GM19193 (cell line): ENCODE measurements around the gene KCNQ2.

Source experiments
- POLR2A ChIP-seq: IDR thresholded peaks from 4 replicates; pipeline ENCODE4 v1.6.1; 2011; ENCODE audit not compliant: insufficient read depth, insufficient read length; ENCODE audit errors: extremely low read depth

KCNQ2 gene

GRCh38 chr20:63486300-63486855 lies 13.9 kb upstream of the KCNQ2 start:
- no peak for TF ChIP-seq POLR2A

GRCh38 chr20:63484651-63485403 lies 12.4 kb upstream of the KCNQ2 start:
- TF ChIP-seq POLR2A: no peak

- TF ChIP-seq POLR2A: no peak
Observed at GRCh38 chr20:63484236-63484635, 11.8 kb upstream of the KCNQ2 start.

- no peak for TF ChIP-seq POLR2A
Observed at GRCh38 chr20:63483834-63484233, 11.4 kb upstream of the KCNQ2 start.

- TF ChIP-seq POLR2A: no peak
Observed at GRCh38 chr20:63482021-63482587, 9.6 kb upstream of the KCNQ2 start.

- no peak for TF ChIP-seq POLR2A
Observed at GRCh38 chr20:63481503-63481902, 9.0 kb upstream of the KCNQ2 start.

GRCh38 chr20:63478346-63479302 lies 6.2 kb upstream of the KCNQ2 start:
- no peak for TF ChIP-seq POLR2A

- TF ChIP-seq POLR2A: no peak
Observed at GRCh38 chr20:63477944-63478343, 5.5 kb upstream of the KCNQ2 start.

GRCh38 chr20:63477061-63477616 lies 4.7 kb upstream of the KCNQ2 start:
- TF ChIP-seq POLR2A: no peak

GRCh38 chr20:63475209-63475608 lies 2.8 kb upstream of the KCNQ2 start:
- TF ChIP-seq POLR2A: no peak

GRCh38 chr20:63473555-63474449 lies 1.3 kb upstream of the KCNQ2 start:
- no peak for TF ChIP-seq POLR2A

- TF ChIP-seq POLR2A: no peak
Observed at GRCh38 chr20:63472862-63473390, 471 bp upstream of the KCNQ2 start.

- no peak for TF ChIP-seq POLR2A
Observed at GRCh38 chr20:63471717-63471980, 806 bp downstream of the KCNQ2 start.

GRCh38 chr20:63471002-63471716 lies 1.3 kb downstream of the KCNQ2 start:
- no peak for TF ChIP-seq POLR2A

- no peak for TF ChIP-seq POLR2A
Observed at GRCh38 chr20:63470410-63470809, 2.0 kb downstream of the KCNQ2 start.
